ENCODE data around the gene CFAP299.
"Not testable (repeated sequence)": the region's sequence is repeated elsewhere in the genome, so short reads cannot be mapped to it uniquely, and the experiment has no call there.

CFAP299 gene

DNA sequence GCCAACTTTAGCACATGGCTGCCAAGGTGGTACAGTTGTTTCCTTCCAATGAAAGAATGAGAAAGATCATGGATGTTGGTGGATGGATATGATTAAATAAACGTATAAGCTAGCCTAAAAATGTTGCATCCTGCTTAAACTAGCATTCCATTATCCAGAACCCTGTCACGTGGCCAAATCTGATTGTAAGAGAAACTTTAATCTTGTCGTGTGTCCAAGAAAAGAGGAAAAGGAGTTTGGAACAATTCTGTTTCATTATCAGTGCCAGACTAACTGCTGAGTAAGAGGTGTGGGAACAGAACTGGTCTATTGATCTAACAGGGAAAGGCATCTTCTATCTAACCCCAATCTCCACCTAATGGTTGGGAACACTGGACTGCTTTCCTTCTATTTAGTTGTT, 369.8 kb downstream of the CFAP299 start:
- DNase-seq (ENCODE audit: low spot score) = no peak
- H3K4me1 Mint-ChIP-seq (ENCODE audit: low read depth) = no peaks in the 10 kb centered on the region
- H3K27ac Mint-ChIP-seq = no peak overlapping the region
- H3K9me3 Mint-ChIP-seq = no peaks in the 10 kb centered on the region
- no peaks in the 10 kb centered on the region for H3K36me3 Mint-ChIP-seq (ENCODE audit: low read depth)
- no peaks in the 10 kb centered on the region for H3K27me3 Mint-ChIP-seq (ENCODE audit: low read depth)
- H3K4me3 Mint-ChIP-seq = no peak overlapping the region

DNA sequence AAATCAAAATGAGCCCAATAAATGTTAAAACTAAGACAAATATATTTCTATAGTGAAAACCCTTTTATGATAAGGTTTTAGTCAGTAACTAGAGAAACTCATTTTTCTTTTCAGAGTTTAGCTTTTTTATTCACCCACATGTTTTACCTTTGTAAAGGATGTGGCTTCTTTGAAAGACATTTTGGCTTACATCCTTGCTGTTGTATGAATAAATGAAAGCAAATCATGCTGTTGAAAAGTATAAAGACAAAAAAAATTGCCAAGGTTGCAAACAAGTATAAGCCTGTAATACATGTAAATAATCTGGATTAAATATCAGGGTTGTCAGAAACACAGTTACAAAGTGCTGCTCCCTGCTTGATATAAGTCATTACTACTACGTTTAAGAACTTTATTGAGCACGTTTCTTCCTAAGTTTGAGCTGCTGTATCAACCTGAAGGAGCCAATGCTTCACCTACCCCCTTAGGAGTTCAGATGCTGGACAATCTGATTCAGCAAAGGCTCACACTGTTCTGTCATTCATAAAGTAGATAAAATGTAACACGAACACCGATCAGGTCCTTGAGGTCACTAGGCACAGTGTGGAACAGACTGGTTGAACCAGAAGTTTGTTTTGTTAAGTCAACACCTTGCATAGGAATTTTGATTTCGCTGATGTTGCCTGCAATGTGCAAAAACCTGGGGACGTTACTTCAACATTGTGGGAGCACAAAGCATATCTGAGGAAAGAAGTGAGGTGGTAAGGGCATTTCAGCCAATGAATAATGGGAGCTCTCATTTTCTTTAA, 373.7 kb downstream of the CFAP299 start:
- no peaks in the 10 kb centered on the region for H3K27me3 Mint-ChIP-seq (ENCODE audit: low read depth)
- no peak overlapping the region for H3K4me3 Mint-ChIP-seq
- no peaks in the 10 kb centered on the region for H3K9me3 Mint-ChIP-seq
- no peaks in the 10 kb centered on the region for H3K36me3 Mint-ChIP-seq (ENCODE audit: low read depth)
- no peaks in the 10 kb centered on the region for H3K4me1 Mint-ChIP-seq (ENCODE audit: low read depth)
- H3K27ac Mint-ChIP-seq = no peak overlapping the region
- DNase-seq (ENCODE audit: low spot score) = no peak

DNA sequence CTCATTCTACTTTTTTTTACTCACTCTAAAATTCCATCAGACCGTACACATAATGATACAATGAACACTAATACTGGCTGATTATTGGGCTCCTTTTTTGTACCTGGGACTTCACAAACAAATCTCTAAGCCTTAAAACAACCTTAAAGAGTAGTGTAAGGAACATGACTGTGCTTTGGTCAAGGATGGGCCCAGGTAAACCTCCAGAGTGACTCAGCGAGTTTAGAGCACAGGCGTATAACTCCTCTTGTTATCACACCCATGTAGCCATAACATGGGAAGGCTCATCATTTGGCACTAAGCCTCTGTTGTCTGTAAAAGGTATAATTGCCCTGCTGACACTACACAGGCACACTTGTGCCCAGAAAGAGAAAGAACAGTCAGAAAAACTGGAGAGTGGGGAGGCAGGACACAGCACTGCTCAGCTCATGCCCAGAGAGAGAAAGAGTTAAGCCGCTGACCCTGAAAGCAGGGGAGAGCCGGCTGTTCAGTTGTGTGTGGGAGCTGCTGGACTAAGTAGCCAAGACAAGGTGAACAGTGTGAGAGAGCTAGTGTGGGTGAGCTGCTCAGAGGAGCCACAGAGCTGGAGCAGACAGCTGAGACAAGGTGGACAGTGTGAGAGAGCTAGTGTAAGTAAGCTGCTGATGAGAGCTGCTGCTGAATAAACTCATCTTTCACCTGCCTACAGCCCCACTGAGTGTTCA, 375.4 kb downstream of the CFAP299 start:
- H3K27ac Mint-ChIP-seq = no peak overlapping the region
- no peaks in the 10 kb centered on the region for H3K4me1 Mint-ChIP-seq (ENCODE audit: low read depth)
- no peaks in the 10 kb centered on the region for H3K9me3 Mint-ChIP-seq
- no peaks in the 10 kb centered on the region for H3K36me3 Mint-ChIP-seq (ENCODE audit: low read depth)
- no peak overlapping the region for H3K4me3 Mint-ChIP-seq
- DNase-seq (ENCODE audit: low spot score) = no peak
- H3K27me3 Mint-ChIP-seq (ENCODE audit: low read depth) = no peaks in the 10 kb centered on the region

DNA sequence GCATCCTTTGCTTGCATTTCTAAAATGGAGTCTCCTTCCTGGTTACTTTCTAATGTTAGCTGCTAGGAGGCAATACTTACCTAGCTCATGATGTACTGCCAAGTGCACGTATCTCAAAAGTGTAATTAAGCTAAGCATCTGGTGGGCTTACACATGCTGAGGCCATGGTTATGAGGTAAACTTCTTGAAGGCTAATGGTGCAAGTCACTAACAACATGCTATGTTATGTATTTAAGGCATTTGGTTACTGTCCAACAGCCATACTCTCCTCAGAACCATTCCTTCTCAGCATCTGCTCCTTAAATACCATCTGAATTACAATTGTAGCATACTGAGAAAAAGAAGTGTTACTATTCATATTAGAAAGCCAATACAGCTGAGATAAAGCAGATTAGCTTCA, 376.4 kb downstream of the CFAP299 start:
- no peak overlapping the region for H3K4me3 Mint-ChIP-seq
- no peak overlapping the region for H3K27ac Mint-ChIP-seq
- H3K27me3 Mint-ChIP-seq (ENCODE audit: low read depth) = no peaks in the 10 kb centered on the region
- H3K9me3 Mint-ChIP-seq = no peaks in the 10 kb centered on the region
- H3K36me3 Mint-ChIP-seq (ENCODE audit: low read depth) = no peaks in the 10 kb centered on the region
- no peak for DNase-seq (ENCODE audit: low spot score)
- H3K4me1 Mint-ChIP-seq (ENCODE audit: low read depth) = no peaks in the 10 kb centered on the region

DNA sequence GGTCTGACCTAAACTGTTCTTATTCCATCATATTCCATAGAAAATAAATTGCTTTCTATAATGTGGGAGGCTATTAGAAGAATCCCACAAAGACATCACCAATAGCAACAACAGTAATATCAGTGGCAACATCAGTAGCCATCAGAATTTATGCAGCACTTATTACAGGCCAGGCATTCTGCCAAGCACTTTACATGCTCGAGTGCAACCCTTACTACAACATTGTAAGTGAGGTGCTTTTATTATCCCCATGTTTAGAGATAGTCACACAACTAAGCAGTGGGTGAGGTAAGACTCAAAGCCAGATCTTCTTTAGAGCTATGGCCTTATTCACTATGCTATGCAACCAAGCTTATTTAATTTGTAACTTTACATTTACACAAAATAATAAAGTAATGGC, 377.9 kb downstream of the CFAP299 start:
- no peaks in the 10 kb centered on the region for H3K27me3 Mint-ChIP-seq (ENCODE audit: low read depth)
- H3K36me3 Mint-ChIP-seq (ENCODE audit: low read depth) = no peaks in the 10 kb centered on the region
- no peak for DNase-seq (ENCODE audit: low spot score)
- H3K27ac Mint-ChIP-seq = no peak overlapping the region
- H3K9me3 Mint-ChIP-seq = peaks cover 6% of the 10 kb centered on the region
- no peaks in the 10 kb centered on the region for H3K4me1 Mint-ChIP-seq (ENCODE audit: low read depth)
- no peak overlapping the region for H3K4me3 Mint-ChIP-seq

DNA sequence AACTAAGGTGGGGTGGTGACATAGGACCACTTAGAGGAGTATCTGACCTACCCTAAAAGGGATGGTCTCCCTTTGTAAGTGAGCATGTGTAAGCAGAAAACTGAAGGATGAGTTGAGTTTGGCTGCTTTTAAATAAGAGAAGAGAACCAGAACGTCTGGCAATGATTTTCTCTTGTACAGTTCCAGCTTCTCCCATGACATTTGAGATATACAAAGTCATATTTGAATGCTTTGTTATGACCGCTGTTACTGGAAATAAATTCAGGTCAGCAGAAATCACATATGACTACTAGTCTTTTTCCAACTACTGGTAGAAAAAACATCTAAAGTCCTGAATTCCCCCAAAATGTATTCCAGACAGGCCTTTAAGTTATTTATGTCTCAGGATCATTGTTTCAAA, 381.7 kb downstream of the CFAP299 start:
- Mint-ChIP-seq H3K9me3 (peaks cover 15% of the 10 kb centered on the region), H3K4me1 (ENCODE audit: low read depth) (no peaks in the 10 kb centered on the region), H3K36me3 (ENCODE audit: low read depth) (no peaks in the 10 kb centered on the region), H3K4me3 (no peak overlapping the region), H3K27ac (no peak overlapping the region), H3K27me3 (ENCODE audit: low read depth) (no peaks in the 10 kb centered on the region)
- DNase-seq (ENCODE audit: low spot score) = no peak

DNA sequence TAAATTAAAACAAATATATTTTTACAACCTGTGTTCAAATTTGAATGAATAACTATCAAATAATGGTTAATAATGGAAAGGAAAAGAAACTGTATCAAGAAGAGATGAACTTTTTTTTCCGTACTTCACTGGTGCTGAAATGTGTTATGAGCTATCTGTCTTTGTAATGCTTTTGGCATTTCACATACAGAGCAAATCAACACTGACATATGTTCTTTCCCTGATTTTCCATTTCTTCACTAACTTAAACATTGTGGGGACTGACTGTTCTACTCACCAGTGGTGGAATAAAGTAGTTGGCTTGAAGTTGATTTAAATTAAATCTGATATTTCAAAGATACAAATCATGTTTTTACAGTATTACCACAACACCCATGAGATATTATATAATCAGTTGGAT, 390.9 kb downstream of the CFAP299 start:
- Mint-ChIP-seq H3K36me3 (ENCODE audit: low read depth) (no peaks in the 10 kb centered on the region), H3K9me3 (peaks cover 5% of the 10 kb centered on the region), H3K4me3 (no peak overlapping the region), H3K4me1 (ENCODE audit: low read depth) (no peaks in the 10 kb centered on the region), H3K27ac (no peak overlapping the region), H3K27me3 (ENCODE audit: low read depth) (no peaks in the 10 kb centered on the region)
- no peak for DNase-seq (ENCODE audit: low spot score)

DNA sequence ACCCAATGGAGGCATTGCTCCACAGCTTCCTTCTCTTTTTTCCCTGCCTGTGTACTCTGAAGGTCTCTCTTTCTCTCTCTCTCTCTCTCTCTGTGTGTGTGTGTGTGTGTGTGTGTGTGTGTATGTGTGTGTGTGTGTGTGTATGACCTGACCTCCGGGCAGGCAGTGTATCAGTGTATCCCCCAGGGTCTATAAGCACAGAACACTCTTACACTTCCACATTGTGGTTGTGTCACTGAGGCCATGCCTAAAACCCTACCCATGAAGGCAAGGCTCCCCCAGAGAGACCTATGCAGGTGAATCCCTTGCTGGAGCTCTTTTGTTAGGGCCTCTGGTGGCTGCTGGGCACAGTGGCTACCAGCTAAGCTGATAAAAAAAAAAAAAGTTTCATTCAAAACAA, 394.6 kb downstream of the CFAP299 start:
- H3K4me1 Mint-ChIP-seq (ENCODE audit: low read depth) = no peaks in the 10 kb centered on the region
- no peak overlapping the region for H3K4me3 Mint-ChIP-seq
- no peak for DNase-seq (ENCODE audit: low spot score)
- H3K9me3 Mint-ChIP-seq = no peaks in the 10 kb centered on the region
- no peaks in the 10 kb centered on the region for H3K36me3 Mint-ChIP-seq (ENCODE audit: low read depth)
- no peak overlapping the region for H3K27ac Mint-ChIP-seq
- H3K27me3 Mint-ChIP-seq (ENCODE audit: low read depth) = no peaks in the 10 kb centered on the region

DNA sequence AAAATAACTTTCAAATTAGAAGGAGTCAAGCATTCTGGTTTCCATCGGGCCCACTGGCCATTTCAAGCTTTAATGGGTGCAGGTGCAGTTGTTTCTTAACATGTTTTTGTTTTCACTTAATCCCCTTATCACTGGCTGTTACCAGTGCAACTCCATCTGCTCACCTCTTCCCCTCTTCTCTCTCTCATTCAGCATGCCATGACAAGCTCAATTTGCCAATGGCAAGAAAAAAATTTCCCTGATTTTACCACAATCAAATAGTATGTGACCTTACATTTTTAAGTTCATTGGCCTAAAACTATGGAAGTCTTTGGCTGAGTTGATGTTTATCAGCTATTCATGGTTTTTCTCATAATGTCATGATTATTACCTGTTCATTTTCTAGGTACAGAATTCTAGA, 395.9 kb downstream of the CFAP299 start:
- Mint-ChIP-seq H3K9me3 (no peaks in the 10 kb centered on the region), H3K4me3 (no peak overlapping the region), H3K36me3 (ENCODE audit: low read depth) (no peaks in the 10 kb centered on the region), H3K27me3 (ENCODE audit: low read depth) (no peaks in the 10 kb centered on the region), H3K4me1 (ENCODE audit: low read depth) (no peaks in the 10 kb centered on the region), H3K27ac (no peak overlapping the region)
- no peak for DNase-seq (ENCODE audit: low spot score)

DNA sequence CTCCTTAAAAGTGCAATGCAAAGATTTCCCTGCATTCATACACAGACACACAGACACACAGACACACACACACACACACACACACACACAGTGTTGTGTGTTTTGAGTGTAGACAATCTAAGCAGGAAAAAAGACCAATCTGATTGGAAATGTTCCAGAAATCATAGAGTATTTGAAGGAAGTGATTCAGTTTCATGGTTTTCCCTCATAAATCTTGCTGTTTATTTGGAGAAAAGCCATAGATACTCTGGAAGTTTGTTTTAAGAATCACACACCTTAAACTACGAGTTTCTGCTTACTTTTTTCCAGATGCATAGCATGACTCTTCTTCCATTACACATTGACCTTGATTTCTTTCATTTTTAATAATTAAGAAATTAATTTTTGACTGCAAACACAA, 396.5 kb downstream of the CFAP299 start:
- no peak for DNase-seq (ENCODE audit: low spot score)

DNA sequence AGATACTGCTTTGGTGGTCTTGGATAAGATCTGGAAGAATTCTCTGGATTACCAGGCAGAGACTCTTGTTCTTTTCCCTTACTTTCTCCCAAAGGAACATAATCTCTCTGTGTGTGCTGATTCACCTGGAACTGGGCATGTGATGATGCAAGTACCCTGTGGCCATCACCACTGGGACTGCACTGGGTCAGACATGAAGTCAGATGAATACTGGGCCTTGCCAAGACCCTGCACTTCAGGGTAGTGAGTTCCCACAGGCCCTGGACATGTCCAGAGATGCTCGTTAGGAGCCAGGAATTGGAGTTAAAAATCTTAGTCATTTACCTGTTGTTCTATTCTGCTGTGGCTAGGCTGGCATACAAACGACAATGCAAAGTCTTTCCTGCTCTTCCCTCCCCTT, 404.8 kb downstream of the CFAP299 start:
- H3K27me3 Mint-ChIP-seq (ENCODE audit: low read depth) = no peaks in the 10 kb centered on the region
- peaks cover 17% of the 10 kb centered on the region for H3K9me3 Mint-ChIP-seq
- no peak overlapping the region for H3K4me3 Mint-ChIP-seq
- H3K36me3 Mint-ChIP-seq (ENCODE audit: low read depth) = no peaks in the 10 kb centered on the region
- no peaks in the 10 kb centered on the region for H3K4me1 Mint-ChIP-seq (ENCODE audit: low read depth)
- no peak for DNase-seq (ENCODE audit: low spot score)
- no peak overlapping the region for H3K27ac Mint-ChIP-seq

More for the DNA sequence above, 396.5 kb downstream of the CFAP299 start:
- Mint-ChIP-seq H3K4me3 (no peak overlapping the region), H3K9me3 (no peaks in the 10 kb centered on the region), H3K36me3 (ENCODE audit: low read depth) (no peaks in the 10 kb centered on the region), H3K27ac (no peak overlapping the region), H3K4me1 (ENCODE audit: low read depth) (no peaks in the 10 kb centered on the region), H3K27me3 (ENCODE audit: low read depth) (no peaks in the 10 kb centered on the region)

DNA sequence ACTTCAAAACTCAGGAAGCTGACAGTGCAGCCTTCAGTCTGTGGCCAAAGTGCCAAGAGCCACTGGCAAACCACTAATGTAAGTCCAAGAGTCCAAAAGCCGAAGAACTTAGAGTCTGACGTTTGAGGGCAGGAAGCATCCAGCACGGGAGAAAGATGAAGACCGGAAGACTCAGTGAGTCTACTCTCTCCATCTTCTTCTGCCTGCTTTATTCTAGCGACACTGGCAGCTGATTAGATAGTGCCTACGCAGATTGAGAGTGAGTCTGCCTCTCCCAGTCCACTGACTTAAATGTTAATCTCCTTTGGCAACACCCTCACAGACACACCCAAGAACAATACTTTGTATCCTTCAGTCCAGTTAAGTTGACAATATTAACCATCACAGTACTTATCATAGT, 414.0 kb downstream of the CFAP299 start:
- not testable (repeated sequence) for H3K4me1 Mint-ChIP-seq (ENCODE audit: low read depth); H3K27me3 Mint-ChIP-seq (ENCODE audit: low read depth); DNase-seq (ENCODE audit: low spot score); H3K36me3 Mint-ChIP-seq (ENCODE audit: low read depth); H3K4me3 Mint-ChIP-seq; H3K9me3 Mint-ChIP-seq; H3K27ac Mint-ChIP-seq

DNA sequence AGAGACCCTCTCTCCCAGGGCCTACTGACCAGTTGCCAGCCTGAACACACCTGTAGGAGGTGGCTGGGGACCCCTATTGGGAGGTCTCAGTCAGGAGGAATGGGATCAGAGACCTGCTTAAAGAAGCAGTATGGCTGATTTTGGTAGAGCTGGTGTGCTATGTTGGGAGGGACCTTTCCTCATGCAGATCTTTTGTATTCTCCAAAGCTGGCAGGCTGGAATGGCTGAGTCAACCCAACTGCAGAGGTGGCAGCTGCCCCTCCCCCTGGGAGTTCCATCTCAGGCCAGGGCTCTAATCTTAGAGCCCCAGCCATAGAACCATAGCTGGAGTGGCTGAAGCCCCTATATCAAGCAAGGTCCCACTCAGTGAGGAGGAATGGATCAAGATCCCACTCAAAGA, 415.7 kb downstream of the CFAP299 start:
- Mint-ChIP-seq H3K27ac (no peak overlapping the region), H3K4me1 (ENCODE audit: low read depth) (no peaks in the 10 kb centered on the region), H3K27me3 (ENCODE audit: low read depth) (no peaks in the 10 kb centered on the region), H3K9me3 (no peaks in the 10 kb centered on the region), H3K36me3 (ENCODE audit: low read depth) (no peaks in the 10 kb centered on the region), H3K4me3 (no peak overlapping the region)
- DNase-seq (ENCODE audit: low spot score) = no peak

DNA sequence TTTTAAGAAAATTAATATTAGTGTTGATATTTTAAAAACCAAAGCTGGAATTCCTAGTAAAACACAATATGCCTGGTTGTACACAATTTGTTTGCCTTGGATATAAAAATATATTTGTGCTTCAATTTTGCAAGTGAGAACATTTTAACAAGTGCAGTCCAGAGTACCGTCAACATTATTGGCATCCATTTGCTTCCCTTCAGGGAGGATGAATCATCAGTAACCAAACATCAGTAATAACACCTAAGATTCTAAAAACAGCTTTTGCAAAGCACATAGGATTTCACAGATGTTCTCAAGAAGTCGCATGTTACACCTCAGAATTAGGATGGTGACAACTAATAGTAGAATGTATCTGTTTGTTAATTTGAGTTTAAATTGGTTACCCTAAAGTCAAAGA, 432.4 kb downstream of the CFAP299 start:
- H3K27ac Mint-ChIP-seq = no peak overlapping the region
- H3K36me3 Mint-ChIP-seq (ENCODE audit: low read depth) = no peaks in the 10 kb centered on the region
- no peaks in the 10 kb centered on the region for H3K9me3 Mint-ChIP-seq
- H3K4me3 Mint-ChIP-seq = no peak overlapping the region
- no peaks in the 10 kb centered on the region for H3K4me1 Mint-ChIP-seq (ENCODE audit: low read depth)
- no peaks in the 10 kb centered on the region for H3K27me3 Mint-ChIP-seq (ENCODE audit: low read depth)
- DNase-seq (ENCODE audit: low spot score) = no peak

DNA sequence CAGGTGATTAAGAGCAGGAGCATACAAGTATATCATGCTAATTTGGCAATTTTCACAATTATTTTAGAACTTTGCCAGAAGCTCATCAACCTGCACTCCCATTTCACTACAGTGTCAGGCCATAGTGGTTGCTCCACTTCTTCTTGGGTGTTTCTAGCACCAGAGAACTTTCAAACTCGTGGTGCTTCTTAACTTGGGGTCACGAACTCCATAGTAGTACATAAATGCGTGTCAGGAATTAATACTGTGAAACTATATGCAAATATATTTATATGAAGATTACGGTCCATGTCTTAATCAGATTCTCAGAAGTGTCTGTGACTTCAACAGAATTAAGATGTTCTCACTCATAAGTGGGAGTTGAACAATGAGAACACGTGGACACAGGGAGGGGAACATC, 440.6 kb downstream of the CFAP299 start:
- H3K27ac Mint-ChIP-seq = no peak overlapping the region
- no peaks in the 10 kb centered on the region for H3K27me3 Mint-ChIP-seq (ENCODE audit: low read depth)
- H3K4me3 Mint-ChIP-seq = no peak overlapping the region
- H3K9me3 Mint-ChIP-seq = no peaks in the 10 kb centered on the region
- no peaks in the 10 kb centered on the region for H3K4me1 Mint-ChIP-seq (ENCODE audit: low read depth)
- DNase-seq (ENCODE audit: low spot score) = no peak
- H3K36me3 Mint-ChIP-seq (ENCODE audit: low read depth) = no peaks in the 10 kb centered on the region

Data from T-helper 2 cell treated with Interferon-gamma antibody and Interleukin-4, amounts not matched to agents 5 μg/mL and 100 μg/mL, for 36 hours (primary cell).